Bronchial epithelial cell (primary cell): ENCODE data around the gene RPS6KA4. TPM values are rescaled to one million over a fixed set of nuclear protein-coding genes. Genes with fewer than 3 reads are reported as not detected.

Experiments
- DNase-seq: peaks from one replicate; pipeline ENCODE4 v3.0.0-alpha.2; 2010; ENCODE audit warnings: low read depth
- FAIRE-seq: peaks from 2 replicates; lab custom pipeline; 2011; peaks lifted over from hg19 to GRCh38; lab: Jason Lieb, UNC
- H3K27me3 ChIP-seq: 2 replicates; pipeline ENCODE4 v1.5.1; 2011; ENCODE audit warnings: low read length; ENCODE audit not compliant: control insufficient read depth, insufficient read depth
- H3K36me3 ChIP-seq: 2 replicates; pipeline ENCODE4 v1.5.1; 2011; ENCODE audit warnings: low read length; ENCODE audit not compliant: control insufficient read depth, insufficient read depth
- H3K4me3 ChIP-seq: 2 replicates; pipeline ENCODE4 v1.5.1; 2011; ENCODE audit warnings: mild to moderate bottlenecking, low read depth, low read length, control low read depth
- total RNA-seq: library from RNA; depleted of rRNA; stranded (reverse); fragments of >200 nt; gene quantifications from 2 replicates; pipeline ENCODE4 v1.2.1, GENCODE V29; 2014
- TF ChIP-seq, protein P1 (sequence below): IDR thresholded peaks from 2 replicates; pipeline ENCODE4 v1.5.1; 2011; ENCODE audit warnings: mild to moderate bottlenecking, moderate library complexity, low read length, control low read depth, inconsistent platforms; ENCODE audit not compliant: insufficient read depth, severe bottlenecking

Gene RPS6KA4
- total RNA-seq, 1 donor from 2014 or later = 59.5 TPM

DNA sequence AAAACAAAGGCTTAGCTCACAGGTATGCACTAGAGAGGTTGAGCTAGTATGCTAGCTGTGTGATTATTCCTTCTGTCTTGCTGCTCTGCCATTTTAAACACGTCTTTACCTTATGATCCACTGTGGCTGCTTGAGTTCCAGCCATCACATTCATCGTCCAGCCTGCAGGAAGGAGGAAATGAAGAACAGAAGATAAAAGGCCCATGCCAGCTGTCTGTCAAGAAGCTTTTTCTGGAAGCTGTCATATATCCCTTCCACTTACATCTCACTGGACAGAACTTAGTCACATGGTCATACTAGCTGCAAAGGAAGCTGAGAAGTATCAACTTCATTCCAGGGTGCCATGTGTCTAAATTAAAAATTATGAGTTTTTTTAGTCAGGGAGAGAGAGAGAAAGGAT lies 31.6 kb upstream of the RPS6KA4 start:
- Histone ChIP-seq H3K27me3 (no peaks in the 10 kb centered on the region), H3K4me3 (no peak overlapping the region), H3K36me3 (peaks cover 4% of the 10 kb centered on the region)
- TF ChIP-seq, protein P1, sequence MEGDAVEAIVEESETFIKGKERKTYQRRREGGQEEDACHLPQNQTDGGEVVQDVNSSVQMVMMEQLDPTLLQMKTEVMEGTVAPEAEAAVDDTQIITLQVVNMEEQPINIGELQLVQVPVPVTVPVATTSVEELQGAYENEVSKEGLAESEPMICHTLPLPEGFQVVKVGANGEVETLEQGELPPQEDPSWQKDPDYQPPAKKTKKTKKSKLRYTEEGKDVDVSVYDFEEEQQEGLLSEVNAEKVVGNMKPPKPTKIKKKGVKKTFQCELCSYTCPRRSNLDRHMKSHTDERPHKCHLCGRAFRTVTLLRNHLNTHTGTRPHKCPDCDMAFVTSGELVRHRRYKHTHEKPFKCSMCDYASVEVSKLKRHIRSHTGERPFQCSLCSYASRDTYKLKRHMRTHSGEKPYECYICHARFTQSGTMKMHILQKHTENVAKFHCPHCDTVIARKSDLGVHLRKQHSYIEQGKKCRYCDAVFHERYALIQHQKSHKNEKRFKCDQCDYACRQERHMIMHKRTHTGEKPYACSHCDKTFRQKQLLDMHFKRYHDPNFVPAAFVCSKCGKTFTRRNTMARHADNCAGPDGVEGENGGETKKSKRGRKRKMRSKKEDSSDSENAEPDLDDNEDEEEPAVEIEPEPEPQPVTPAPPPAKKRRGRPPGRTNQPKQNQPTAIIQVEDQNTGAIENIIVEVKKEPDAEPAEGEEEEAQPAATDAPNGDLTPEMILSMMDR = no peak
- DNase-seq (no peak), FAIRE-seq (no peak)

DNA sequence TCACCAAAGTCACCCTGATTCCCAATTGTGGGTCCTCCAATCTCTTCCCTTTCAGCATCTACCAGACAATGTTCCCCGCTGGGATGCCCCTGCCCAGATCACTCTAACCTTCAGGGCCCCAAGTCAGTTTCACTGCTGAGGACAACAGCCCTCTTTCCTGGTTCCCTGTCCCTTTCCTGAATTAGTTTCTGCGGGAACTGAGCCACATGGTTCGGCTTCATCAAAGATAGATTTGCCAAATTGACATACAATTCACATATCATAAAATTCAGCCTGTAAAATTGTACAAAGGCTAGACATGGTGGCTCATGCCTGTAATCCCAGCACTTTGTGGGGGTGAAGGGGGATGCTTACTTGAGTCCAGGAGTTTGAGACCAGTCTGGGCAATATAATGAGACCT lies 31.0 kb upstream of the RPS6KA4 start:
- no peaks in the 10 kb centered on the region for H3K36me3 ChIP-seq
- TF ChIP-seq, protein P1 = no peak
- no peaks in the 10 kb centered on the region for H3K27me3 ChIP-seq
- no peak overlapping the region for H3K4me3 ChIP-seq
- no peak for DNase-seq
- no peak for FAIRE-seq

DNA sequence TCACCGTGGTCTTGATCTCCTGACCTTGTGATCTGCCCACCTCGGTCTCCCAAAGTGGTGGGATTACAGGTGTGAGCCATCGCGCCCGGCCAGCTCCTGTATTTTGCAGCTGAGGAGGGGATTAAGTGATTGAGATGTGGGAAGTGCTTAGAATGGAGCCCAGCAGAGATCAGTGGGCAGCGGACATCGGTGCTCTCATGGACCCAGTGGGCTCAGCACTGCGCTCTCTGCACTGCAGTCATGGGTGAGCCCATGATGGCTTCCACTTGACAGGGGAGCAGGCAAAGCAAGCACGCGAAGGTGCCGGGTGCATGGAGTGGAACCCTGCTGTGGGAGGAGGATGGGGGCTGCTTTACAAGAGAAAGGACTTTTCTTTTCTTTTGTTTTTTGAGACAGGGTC lies 28.1 kb upstream of the RPS6KA4 start:
- TF ChIP-seq, protein P1 = no peak
- H3K27me3 ChIP-seq = no peaks in the 10 kb centered on the region
- no peak for FAIRE-seq

DNA sequence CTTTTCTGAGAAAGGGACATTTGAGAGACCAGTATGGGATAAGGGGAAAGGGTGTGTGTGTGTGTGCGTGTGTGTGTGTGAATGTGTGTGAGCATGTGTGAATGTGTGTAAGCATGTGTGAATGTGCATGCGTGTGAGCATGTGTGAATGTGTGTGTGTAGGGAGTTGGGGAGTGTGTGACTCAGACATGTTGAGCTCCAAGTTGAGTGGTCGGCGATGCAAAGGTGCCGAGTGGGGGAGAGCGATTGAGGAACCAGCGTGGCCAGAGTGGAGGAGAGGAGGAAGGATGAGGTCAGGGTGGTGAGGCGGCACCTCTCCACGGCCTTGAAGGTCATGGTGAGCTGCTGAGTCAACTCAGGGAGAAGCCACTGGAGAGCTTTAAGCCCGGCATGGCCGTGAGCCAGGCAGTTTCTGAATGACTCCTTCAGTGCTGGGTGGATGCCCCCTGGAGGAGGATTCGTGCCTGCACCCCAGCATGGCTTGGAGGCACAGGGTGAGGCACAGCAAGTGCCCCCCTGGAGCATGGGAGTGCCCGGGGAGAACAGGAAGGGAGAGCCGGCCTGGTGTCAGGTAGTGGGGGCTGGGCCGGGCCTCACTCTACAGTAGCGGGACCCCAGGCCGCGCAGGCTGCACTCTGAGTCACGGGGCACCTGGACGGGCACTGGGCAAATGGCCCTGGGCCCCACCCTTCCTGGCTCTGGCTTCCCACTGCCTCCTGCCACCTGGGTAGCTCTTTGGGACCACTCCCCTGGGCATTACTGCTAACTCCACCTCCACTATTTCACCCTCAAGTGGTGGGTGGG lies 27.2 kb upstream of the RPS6KA4 start:
- no peaks in the 10 kb centered on the region for H3K36me3 ChIP-seq
- TF ChIP-seq, protein P1 = peak; percentile 90
- no peaks in the 10 kb centered on the region for H3K27me3 ChIP-seq
- DNase-seq (peak; percentile 90), FAIRE-seq (no peak)
- H3K4me3 ChIP-seq = no peak overlapping the region

More for the DNA sequence above, 28.1 kb upstream of the RPS6KA4 start:
- no peak for DNase-seq
- H3K36me3 ChIP-seq = no peaks in the 10 kb centered on the region
- H3K4me3 ChIP-seq = no peak overlapping the region

DNA sequence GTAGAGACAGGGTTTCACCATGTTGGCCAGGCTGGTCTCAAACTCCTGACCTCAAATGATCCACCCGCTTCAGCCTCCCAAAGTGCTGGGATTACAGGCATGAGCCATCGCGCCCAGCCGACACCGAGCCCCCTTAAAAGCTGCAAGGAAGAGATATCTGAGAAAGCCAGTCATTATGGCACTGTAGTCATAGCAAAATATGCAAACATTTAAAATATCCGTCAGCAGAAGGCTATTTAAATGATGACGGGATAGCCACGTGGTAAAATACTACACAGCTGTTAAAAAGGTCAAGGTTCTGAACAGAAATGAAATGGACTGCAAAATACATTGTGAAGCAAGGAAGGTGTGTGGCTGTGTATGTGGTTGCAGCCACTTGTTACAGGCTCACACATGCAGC lies 25.4 kb upstream of the RPS6KA4 start:
- Histone ChIP-seq H3K4me3 (no peak overlapping the region), H3K27me3 (no peaks in the 10 kb centered on the region), H3K36me3 (no peaks in the 10 kb centered on the region)
- DNase-seq (no peak), FAIRE-seq (no peak)
- TF ChIP-seq, protein P1 = no peak
